Stimulated activated CD8-positive, alpha-beta memory T cell treated with anti-CD3 and anti-CD28 coated beads, Interleukin-12 subunit alpha, Interleukin-12 subunit beta, amount 100 ng/mL, for 24 hours (primary cell): ENCODE measurements around the gene MAD1L1.

Experiments used
- DNase-seq: peaks from one replicate; pipeline ENCODE4 v3.0.0-alpha.2; 2020; ENCODE audit errors: extremely low read depth

Gene MAD1L1

DNA sequence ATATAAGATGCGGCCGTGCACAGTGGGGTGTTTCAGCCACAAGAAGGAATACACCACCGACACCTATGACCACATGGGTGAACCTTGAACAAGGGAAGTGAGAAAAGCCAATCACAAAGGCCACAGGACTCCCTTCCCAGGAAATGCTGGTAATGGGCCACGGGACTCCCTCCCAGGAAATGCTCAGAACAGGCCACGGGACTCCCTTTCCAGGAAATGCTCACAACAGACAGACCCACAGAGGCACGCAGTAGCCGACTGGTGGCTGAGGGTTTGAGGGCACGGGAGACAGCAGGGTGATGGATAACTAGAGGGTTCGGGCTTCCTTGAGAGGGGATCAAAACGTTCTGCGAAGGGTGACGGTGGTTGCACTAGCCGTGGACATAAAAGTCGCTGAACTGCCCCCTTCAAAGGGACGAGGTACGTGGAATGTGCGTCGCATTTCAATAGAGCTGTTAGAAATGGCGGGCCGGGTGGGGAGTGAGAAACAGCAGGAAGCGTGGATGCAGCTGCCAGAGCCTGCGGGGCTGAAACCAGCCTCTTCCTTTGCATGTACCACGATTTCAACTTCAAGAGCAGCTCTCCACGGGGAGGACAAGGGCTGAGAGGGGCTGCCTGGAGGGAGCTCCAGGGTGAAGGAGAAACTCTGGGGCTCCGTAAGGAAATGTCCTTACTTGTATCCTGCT lies 288.7 kb downstream of the MAD1L1 start:
- DNase-seq: no peak

DNA sequence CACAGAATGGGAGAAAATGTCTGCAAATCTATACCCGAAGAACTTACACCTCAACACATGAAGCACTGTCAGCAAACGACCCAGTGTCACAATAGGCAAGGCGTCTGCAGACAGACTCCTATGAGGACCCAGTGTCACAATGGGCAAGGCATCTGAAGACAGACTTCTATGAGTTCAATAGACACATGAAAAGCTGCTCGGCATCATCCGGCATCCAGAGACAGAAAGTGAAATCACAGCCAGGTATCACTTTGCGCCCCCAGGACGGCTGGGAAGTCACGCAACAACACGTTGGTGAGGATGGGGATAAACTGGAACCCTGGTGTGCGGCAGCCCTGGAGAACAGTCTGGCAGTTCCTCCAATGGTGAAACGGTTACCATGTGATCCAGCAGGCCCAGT lies 289.4 kb downstream of the MAD1L1 start:
- no peak for DNase-seq

DNA sequence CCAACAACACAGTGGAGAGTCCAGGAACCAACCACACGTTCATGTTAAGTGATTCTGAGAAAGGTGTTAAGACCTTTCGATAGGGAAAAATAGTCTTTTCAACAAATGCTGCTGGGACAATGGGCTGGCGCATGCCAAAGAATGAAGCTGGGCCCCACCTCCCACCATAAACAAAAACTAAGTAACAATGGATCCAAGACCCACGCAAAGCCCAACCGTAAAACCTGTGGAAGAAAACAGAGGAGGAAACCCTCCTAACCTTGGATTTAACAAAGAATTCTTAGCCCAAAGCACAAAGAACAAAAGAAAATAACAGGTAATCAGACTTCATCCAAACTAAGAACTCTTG lies 289.8 kb downstream of the MAD1L1 start:
- no peak for DNase-seq

DNA sequence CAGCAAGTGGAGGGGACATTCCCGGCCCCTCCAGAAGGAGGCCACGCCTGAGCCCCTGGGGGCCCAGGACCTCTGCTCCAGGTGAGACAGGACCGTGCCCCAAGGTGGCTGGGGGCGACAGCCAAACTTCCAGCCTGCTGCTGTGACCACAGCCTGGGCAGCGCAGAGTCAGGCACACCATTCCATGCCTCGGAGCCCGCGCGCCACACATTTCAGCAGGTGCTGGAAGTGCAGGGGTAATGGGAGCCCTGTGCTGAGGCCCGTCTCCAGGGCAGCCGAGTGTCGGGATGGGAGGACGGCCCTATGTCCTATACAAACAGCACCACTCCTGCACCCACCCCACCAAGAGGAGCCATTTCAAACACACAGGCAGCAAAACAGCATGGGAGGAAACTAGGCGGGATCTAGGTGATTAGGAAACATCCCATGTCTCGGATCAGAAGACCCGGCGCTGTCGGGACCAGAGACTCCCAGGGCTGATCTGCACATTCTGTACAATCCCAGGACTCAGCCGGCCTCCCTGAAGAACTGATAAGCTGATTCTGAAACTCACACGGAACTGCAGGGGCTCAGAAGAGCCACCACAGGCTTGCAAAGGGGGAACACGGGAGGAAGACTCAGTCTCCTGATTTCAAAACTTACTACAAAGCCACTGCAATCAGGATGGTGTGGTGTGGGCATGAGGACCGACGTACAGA lies 290.4 kb downstream of the MAD1L1 start:
- no peak for DNase-seq

DNA sequence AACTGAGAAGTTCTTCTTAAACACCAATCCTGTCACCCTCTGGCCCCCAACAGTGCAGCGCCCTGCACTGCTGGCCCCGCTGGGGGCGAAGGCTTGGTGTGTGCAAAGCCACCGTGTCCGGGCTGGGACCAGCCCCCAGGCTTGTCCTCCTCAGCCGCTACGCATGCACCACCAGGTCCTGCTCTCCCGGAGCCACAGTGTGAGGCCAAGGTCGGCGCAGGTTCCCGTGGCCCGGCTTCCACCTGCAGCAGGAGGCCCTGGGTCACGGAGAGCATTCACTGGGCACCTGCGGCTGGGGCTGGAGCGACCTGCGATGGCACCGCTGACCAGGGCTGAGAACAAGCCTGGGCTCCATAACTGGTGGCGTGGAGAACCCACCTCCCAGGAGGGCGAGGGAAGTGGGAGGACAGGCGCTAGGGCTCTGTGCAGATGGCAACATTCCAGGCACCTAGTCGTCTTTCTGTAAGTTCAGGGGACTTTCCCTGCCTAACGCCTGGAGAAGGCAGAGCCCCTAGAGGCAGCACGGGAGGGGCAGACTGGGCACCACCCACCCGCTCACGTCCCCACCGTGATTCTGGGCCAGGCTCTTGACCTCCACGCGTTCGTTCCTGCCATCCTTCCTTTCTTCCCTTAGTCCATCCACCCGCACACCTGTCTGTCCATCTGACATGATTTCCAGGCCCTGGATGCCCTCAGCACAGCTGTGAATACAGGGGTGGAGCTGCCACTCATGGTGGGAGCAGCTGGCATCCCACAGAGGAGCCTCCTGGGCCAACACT lies 291.1 kb downstream of the MAD1L1 start:
- DNase-seq: no peak

DNA sequence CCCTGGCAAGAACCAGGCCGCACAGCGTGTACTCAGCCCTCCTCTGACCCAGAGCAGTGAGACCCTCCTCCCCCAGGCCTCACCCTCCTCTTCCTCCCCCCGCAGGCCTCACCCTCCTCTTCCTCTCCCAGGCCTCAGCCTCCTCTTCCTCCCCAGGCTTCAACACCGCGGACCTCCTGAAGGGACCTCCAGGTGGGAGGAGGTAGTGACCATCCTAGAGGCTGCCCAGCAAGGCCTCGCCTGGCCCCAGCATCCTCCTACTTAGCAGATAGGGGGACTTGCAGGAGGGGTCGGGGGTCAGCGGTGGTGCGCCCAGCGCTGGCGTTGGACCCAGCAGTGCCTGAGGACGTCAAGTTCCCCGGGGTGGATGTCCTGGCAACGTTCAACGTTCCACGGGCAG lies 291.9 kb downstream of the MAD1L1 start:
- DNase-seq: no peak

DNA sequence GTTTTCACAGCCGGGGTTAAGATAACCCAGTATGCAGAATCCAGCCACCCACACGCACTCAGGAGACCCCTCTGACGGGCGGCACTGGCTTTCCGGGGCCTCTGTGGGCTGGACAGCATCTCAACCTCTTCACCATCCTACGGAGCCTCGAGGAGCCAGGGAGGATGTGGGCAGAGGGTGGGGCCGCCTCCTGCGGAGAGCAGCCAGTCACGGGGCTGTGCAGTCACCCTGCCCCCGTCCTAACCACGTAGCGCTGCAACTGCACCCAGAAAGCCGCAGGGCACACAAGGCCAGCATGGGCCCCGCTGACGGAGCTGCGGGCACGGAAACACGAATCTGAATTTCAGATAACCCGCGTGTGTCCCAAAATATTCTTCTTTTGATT lies 292.4 kb downstream of the MAD1L1 start:
- peak; percentile 71 for DNase-seq

DNA sequence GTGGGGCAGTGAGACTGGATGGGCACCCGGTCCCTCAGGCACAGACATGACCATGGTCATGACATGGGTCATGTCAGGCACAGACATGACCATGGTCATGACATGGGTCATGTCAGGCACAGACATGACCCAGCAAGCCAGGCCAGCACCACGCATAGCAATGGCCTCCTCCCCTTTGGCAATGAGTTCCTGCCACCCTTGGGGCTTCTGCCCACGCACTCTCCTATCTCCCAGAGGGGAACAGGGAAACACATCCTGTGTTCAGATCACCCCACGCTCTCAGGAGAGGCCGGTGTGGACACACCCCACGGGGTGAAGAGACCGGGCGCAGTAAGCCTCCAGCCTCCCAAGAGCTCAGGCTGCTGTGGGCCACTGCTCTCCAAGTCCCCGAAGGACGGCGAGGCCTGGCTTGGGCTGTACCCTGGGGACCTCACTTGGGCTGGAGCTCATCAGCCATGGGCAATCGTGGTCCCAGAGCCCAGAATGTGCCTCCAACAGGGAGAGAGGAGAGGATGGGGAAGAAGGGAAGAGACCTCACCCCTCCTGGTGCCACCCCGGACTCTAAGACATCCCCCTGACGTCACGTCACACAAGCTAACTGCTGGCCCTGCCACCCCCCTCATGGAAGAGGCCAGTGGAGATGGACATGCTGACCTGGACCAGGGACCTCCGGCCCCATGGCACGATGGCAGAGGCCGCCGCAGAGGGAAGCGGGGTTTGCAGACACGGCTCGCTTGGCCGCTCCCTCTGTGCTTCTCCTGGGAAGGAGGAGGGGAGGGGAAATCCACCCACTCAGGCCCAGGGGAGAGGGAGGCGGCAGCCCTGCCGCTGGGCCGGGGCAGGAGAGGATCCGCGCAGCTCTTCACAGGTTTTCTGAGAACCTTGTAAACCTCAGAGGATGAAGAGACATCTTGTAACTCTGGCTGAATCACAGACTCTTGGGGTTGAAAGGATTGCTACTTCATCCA lies 293.0 kb downstream of the MAD1L1 start:
- DNase-seq: no peak

DNA sequence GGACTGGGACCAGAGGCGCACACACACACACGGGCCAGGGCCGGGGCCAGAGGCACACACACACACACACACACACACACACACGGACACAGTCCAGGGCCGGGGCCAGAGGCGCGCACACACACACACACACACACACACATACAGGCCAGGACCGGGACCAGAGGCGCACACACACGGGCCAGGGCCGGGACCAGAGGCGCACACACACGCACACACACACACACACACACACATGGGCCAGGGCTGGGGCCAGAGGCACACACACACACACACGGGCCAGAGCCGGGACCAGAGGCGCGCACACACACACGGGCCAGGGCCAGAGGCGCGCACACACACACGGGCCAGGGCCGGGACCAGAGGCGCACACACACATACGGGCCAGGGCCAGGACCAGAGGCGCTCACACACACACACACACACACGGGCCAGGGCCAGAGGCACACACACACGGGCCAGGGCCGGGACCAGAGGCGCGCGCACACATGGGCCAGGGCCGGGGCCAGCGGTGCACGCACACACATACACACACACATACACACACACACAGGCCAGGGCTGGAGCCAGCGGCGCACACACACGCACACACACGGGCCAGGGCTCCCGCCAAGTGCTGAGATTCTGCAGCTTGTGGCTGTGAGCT lies 293.8 kb downstream of the MAD1L1 start:
- no peak for DNase-seq

DNA sequence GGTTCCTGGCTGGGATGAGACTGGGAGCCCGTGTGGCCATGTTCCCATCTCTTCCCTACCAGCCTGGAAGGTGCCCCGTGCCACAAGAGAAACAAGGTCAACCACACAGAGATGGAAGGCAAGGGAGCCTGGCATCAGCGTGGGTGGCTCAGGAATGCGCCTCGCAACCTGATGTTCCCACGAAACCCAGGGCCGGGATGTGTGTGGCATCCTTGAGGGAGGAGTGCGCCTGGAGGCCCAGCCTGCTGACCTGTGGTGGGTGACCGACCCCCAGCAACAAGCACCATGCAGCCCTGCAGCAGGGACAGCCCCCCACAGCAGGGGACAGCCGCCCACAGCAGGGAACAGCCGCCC lies 295.5 kb downstream of the MAD1L1 start:
- no peak for DNase-seq

DNA sequence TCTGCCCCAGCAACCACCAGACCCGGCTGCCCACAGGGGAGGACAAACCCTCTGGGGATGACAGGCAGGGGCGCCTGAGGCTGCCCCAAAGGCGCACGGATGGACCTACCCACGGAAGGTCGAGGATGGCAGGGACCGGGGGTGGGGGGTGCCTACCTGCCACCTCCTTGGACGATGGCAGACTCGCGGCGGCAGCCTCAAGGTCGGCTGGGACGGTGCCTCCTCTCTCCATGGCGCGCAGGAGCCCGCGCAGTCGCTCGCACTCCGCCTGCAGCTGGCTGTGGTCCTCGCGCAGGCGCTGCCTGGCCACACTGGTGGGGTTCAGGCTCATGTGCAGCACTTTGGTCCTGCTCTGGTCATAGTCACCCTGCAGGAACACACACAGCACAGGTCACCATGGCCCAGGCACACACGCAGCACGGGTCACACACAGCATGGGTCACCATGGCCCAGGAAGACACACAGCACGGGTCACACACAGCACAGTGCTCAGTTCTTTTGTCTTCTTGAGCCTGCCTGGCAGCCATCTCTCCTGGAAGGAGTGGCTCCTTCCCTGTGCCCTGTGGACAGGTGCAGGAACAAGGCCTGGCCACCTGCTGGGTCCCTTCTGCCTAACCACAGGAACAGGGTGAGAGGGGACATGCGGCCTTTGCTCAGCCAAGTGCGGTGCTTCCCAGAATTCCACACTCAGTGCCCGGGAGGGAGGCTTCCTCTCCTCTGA lies 296.1 kb downstream of the MAD1L1 start:
- no peak for DNase-seq

DNA sequence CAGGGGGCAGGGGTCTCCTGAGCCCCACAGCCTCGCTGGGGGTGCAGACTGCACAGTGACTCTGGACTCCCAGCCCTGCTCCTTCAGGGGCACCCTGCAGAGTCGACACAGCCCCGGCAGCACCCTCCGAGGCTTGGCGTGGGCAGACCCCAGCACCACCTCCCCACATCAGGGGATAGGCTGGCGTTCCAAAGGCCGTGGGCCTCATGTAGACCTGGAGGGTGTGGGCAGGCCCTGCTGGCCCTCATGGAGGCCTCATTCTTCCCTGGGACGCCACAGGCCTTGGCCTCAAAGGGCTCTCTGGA lies 296.8 kb downstream of the MAD1L1 start:
- DNase-seq: no peak

DNA sequence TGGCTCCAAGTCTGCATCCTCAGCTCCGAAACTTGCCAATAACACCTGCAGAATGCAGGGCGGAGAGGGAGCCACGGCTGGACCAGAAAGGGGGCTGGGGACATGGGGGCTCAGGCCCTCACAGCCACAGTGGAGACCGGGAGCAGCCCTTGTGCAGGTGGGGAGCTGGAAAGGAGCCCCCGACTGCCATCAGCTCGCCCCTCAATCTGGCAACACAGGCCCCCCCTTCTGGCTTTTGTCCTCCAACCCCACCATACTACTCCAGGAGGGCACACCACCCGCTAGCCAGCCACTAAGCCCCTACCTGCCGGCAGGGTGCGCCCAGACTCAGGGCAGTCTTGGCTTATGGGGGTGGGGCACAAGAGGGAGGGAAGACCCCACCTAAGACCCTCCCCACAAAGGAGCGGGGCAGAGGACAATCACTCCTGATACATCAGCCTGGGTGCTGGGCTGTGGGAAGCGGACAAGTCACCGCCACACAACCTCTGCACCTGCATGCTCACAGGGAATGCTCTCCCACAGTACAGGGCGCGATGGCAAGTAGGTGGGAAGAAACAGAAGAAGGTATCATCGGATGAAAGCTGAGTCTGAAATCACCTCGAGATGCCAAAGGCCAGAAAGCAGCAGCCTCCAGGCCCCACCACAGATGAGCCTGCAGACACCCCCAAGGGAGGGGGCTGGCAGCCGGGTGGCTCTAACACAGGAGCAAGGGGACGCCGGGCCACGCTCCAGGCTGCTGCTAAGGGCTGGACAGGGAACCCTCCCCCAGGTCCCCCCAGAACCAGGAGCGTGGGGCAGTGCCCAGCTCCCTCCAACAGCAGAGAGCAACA lies 297.4 kb downstream of the MAD1L1 start:
- DNase-seq: no peak

DNA sequence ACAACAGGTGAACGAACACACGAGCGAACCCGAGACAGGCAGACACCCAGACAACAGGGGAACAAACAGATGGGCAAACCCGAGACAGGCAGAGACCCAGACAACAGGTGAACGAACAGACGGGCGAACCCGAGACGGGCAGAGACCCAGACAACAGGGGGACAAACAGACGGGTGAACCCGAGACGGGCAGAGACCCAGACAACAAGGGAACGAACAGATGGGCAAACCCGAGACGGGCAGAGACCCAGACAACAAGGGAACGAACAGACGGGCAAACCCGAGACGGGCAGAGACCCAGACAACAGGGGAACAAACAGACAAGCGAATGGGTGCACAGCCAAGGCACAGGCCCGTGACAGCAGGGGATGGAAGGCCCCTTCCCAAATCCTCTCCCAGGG lies 298.0 kb downstream of the MAD1L1 start:
- DNase-seq: no peak

DNA sequence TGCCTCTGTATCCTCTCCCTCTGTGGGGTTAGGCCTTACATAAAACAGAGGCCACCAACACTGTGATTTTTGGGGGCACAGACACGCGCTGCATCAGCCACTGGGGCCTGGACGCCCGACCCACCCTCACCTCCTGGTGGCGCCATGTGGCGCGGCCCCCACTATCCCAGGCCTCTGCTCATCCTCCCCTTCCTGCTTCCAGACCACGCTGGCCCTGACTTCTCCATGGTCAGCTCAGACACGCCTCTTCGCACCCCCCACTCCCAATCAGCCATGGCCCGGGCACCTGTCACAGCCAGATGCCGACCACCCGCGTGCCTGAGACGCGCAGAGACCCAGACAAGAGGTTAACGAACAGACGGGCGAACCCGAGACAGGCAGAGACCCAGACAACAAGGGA lies 298.7 kb downstream of the MAD1L1 start:
- no peak for DNase-seq

DNA sequence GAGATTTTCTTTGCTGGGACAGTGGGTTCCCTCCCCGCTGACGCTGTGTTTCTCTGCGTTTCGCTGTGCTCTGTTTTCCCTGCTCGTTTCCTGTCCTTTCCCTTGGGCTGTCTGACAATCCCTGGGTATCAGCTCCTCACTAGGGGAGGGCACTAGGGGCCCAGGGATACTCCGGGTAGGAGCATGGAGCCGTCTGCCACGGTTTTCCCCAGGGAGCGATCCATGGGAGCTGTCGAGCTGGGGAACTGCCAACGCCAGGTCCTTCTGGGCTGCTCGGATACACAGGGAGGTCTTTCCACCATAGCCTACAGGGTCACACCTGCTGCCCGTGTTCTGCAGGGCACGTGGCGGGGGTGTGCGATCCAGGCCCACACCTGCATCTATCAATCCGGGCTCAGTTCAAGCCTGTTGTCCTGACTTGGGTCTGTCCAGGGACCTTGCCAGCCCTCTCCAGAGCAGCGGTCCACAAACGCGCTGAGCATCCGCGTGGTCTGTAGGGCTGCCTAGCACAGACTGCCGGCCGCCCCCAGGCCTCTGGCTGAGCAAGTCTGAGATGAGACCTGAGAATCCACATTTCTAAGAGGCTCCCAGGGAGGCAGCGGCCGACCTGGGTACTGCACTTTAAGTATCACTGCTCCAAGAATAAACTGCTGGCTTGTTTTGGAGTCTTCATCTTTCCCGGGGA lies 299.5 kb downstream of the MAD1L1 start:
- DNase-seq: no peak

DNA sequence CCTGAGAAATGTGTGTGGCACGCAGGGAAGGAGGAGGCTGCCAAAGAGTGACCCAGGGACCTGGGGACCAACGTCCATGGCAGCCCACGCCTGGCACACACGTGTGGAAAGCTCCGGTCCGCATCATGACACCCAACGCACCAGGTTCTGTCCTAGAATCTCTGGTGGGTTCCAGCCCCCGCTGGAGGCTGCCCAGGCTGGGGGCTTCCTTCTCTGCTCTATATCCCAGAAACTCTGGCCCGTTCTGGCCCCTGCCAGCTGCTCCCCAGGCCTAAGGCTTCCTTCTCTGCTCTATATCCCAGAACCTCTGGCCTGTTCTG lies 300.8 kb downstream of the MAD1L1 start:
- DNase-seq: no peak

DNA sequence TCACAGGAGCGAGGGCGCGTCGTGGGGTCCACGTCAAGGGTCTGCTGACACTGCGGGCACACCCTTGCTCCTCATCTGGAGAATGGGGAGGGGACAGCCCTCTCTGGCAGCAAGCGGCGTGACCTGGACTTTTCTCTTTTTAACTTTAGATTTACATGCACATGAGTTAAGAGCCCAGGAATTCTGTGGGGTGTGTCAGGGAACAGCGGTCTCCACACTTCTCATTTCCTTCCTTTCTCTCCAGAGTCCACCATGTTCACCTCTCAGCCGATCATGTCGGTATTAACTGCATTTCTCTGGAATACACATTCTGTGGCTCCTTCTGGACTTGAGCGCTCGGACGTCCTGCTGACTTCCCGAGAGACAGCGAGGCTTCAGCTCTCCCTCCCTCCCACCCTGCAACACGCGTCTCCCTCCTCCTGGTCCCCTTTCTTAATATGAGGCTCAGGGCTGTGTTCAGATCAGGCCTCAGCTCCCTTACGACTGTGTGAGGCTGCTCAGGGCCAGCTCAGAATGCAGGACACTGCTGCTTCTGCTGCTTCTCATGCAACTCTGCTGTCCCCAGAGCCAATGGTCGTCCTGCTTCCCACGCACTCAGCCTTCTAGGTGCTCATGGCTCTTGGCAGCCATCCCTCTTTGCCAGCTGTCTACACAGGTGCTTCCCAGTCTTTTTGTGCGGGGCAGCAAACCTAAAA lies 301.3 kb downstream of the MAD1L1 start:
- no peak for DNase-seq
